AML-193 (cell line): ENCODE results near the gene C21orf91.
"Not testable (repeated sequence)": the region's sequence is repeated elsewhere in the genome, so short reads cannot be mapped to it uniquely, and the experiment has no call there.

Experiments used
- DNase-seq, 2 experiments: peaks; one replicate each; lab custom pipeline; 2025; lab: John Stamatoyannopoulos, UW

C21orf91 gene

GRCh38 chr21:17777072-17777765, 41.9 kb downstream of the C21orf91 start:
- no peak for DNase-seq

- DNase-seq, result no peak
Observed at GRCh38 chr21:17775431-17776126, 43.6 kb downstream of the C21orf91 start.

- DNase-seq, result not testable (repeated sequence)
Observed at GRCh38 chr21:17775021-17775420, 44.1 kb downstream of the C21orf91 start.

GRCh38 chr21:17769447-17769845, 49.7 kb downstream of the C21orf91 start:
- DNase-seq, result no peak

GRCh38 chr21:17768840-17769446, 50.2 kb downstream of the C21orf91 start:
- DNase-seq, result no peak

GRCh38 chr21:17765207-17765606, 53.9 kb downstream of the C21orf91 start:
- no peak for DNase-seq

- DNase-seq, result no peak
Observed at GRCh38 chr21:17763288-17764037, 55.7 kb downstream of the C21orf91 start.

GRCh38 chr21:17759511-17760178, 59.5 kb downstream of the C21orf91 start:
- no peak for DNase-seq

GRCh38 chr21:17758683-17759082, 60.5 kb downstream of the C21orf91 start:
- no peak for DNase-seq

GRCh38 chr21:17757671-17758070, 61.5 kb downstream of the C21orf91 start:
- no peak for DNase-seq

- DNase-seq, result no peak
Observed at GRCh38 chr21:17753736-17754135, 65.4 kb downstream of the C21orf91 start.

- no peak for DNase-seq
Observed at GRCh38 chr21:17752171-17752570, 67.0 kb downstream of the C21orf91 start.

- no peak for DNase-seq
Observed at GRCh38 chr21:17746920-17747319, 72.2 kb downstream of the C21orf91 start.

GRCh38 chr21:17745086-17745485, 74.1 kb downstream of the C21orf91 start:
- no peak for DNase-seq

GRCh38 chr21:17742940-17743592, 76.1 kb downstream of the C21orf91 start:
- DNase-seq, result no peak

- no peak for DNase-seq
Observed at GRCh38 chr21:17742181-17742580, 77.0 kb downstream of the C21orf91 start.
